Gastroesophageal sphincter (tissue), 4 donors: ENCODE results near the gene HMGCR. TPM values are rescaled to one million over a fixed set of nuclear protein-coding genes. Genes with fewer than 3 reads are reported as not detected.
"Not testable (repeated sequence)": the region's sequence is repeated elsewhere in the genome, so short reads cannot be mapped to it uniquely, and the experiment has no call there.

ENCODE experiments used
- ATAC-seq: fragments of 150-250 bp; one replicate; pipeline ENCODE4 v1.9.1; 2016; ENCODE audit warnings: mild to moderate bottlenecking, moderate library complexity
- H3K27ac ChIP-seq, 4 donors: fragments of 200-600 bp; sonication (generic) in 3 of 4; 1 replicate in 3 of 4; 2 replicates in 1 of 4; pipeline ENCODE4 v1.5.1; 2016 to 2019
- H3K27me3 ChIP-seq: fragments of 200-600 bp; sonication (generic); one replicate; pipeline ENCODE4 v1.5.1; 2019
- H3K36me3 ChIP-seq, 2 donors: fragments of 200-600 bp; sonication (generic); one replicate each; pipeline ENCODE4 v1.5.1; 2019; ENCODE audit warnings: control low read depth in 1 of 2
- H3K4me1 ChIP-seq, 3 donors: fragments of 200-600 bp; sonication (generic); 1 replicate in 2 of 3; 2 replicates in 1 of 3; pipeline ENCODE4 v1.5.1; 2016 to 2019; ENCODE audit warnings: control low read depth in 2 of 3
- H3K4me3 ChIP-seq, 2 donors: fragments of 200-600 bp; sonication (generic); one replicate each; pipeline ENCODE4 v1.5.1; 2019; ENCODE audit warnings: mild to moderate bottlenecking in 1 of 2, moderate library complexity in 1 of 2
- H3K9me3 ChIP-seq, 3 donors: fragments of 200-600 bp; sonication (generic); one replicate each; pipeline ENCODE4 v1.5.1; 2017 to 2019; ENCODE audit warnings: control low read depth in 2 of 3
- EP300 ChIP-seq: sonication (generic); formaldehyde crosslinking; IDR thresholded peaks from one replicate; pipeline ENCODE4 v1.6.1; 2017; ENCODE audit warnings: antibody characterized with exemption, mild to moderate bottlenecking
- POLR2A ChIP-seq, 2 donors: fragments of 450-650 bp; IDR thresholded peaks; one replicate each; pipeline ENCODE4 v1.6.1; 2017; ENCODE audit warnings: antibody characterized with exemption in 2 of 2, mild to moderate bottlenecking in 2 of 2, moderate library complexity in 1 of 2
- POLR2AphosphoS5 ChIP-seq: sonication (generic); formaldehyde crosslinking; IDR thresholded peaks from one replicate; pipeline ENCODE4 v1.6.1; 2017; ENCODE audit warnings: antibody characterized with exemption
- WGBS, 2 donors: methylation state at CpG; one replicate each; pipeline ENCODE4 v1.1.5; 2018; ENCODE audit warnings: low coverage in 1 of 2; 5-methylcytosine and 5-hydroxymethylcytosine counted together
- total RNA-seq, 4 donors: library from RNA; depleted of rRNA; stranded (reverse); fragments of >200 nt; gene quantifications; one replicate each; pipeline ENCODE4 v1.1.0, GENCODE V29; 2016
- TF ChIP-seq, protein P1 (sequence below), 4 experiments: fragments of 200-600 bp in 2 of 4; fragments of 450-650 bp in 2 of 4; sonication (generic) in 1 of 4; IDR thresholded peaks; one replicate each; pipeline ENCODE4 v1.5.1; 2017 to 2019; ENCODE audit warnings: antibody characterized with exemption in 4 of 4, mild to moderate bottlenecking in 2 of 4, moderate library complexity in 2 of 4

The HMGCR gene
- total RNA-seq, 4 donors from 2014 or later, result 10.4 to 14.2 (median 13.5) TPM

- WGBS, 2 donors, result 13 to 33% methylated on average over 1 of the region's 1 CpG
- TF ChIP-seq POLR2AphosphoS5 (no peak), POLR2A (IDR thresholded peaks at IDR 0.05) (no peak), EP300 (no peak)
- TF ChIP-seq, protein P1, sequence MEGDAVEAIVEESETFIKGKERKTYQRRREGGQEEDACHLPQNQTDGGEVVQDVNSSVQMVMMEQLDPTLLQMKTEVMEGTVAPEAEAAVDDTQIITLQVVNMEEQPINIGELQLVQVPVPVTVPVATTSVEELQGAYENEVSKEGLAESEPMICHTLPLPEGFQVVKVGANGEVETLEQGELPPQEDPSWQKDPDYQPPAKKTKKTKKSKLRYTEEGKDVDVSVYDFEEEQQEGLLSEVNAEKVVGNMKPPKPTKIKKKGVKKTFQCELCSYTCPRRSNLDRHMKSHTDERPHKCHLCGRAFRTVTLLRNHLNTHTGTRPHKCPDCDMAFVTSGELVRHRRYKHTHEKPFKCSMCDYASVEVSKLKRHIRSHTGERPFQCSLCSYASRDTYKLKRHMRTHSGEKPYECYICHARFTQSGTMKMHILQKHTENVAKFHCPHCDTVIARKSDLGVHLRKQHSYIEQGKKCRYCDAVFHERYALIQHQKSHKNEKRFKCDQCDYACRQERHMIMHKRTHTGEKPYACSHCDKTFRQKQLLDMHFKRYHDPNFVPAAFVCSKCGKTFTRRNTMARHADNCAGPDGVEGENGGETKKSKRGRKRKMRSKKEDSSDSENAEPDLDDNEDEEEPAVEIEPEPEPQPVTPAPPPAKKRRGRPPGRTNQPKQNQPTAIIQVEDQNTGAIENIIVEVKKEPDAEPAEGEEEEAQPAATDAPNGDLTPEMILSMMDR (IDR thresholded peaks at IDR 0.05), result no peak
- no peak for ATAC-seq
- Histone ChIP-seq H3K4me3 (no peak overlapping the region), H3K4me1 (no peaks in the 10 kb centered on the region), H3K27ac (no peak overlapping the region), H3K9me3 (no peaks in the 10 kb centered on the region), H3K27me3 (no peaks in the 10 kb centered on the region), H3K36me3 (no peaks in the 10 kb centered on the region)
These were observed 11.8 kb upstream of the HMGCR start for GRCh38 chr5:75325242-75325641.

DNA sequence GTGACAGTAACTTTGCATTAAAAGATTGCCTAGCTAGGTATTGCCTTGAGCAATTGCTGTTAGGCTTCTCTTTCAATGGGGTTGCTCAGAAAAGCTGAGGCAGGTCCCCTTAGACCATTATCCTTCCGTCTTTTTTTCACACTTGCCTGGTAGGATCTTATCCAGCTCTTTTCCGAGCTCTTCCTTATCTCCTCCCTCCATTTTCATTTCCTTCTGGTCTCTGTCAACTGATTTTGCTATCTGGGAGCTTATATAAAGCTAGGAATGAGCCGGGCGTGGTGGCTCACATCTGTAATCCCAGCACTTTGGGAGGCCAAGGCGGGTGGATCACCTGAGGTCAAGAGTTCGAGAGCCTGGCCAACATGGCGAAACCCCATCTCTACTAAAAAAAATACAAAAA lies 6.6 kb upstream of the HMGCR start:
- H3K9me3 ChIP-seq, result no peaks in the 10 kb centered on the region
- H3K36me3 ChIP-seq, result no peaks in the 10 kb centered on the region
- H3K27me3 ChIP-seq, result no peaks in the 10 kb centered on the region
- TF ChIP-seq POLR2AphosphoS5 (no peak), EP300 (no peak), POLR2A (IDR thresholded peaks at IDR 0.05) (no peak)
- TF ChIP-seq, protein P1 (IDR thresholded peaks at IDR 0.05), result no peak
- H3K4me1 ChIP-seq, result no peaks in the 10 kb centered on the region
- H3K4me3 ChIP-seq, result no peak overlapping the region
- 85 to 100% methylated on average over 6 to 7 of the region's 7 CpGs for whole genome bisulfite sequencing, 2 donors
- no peak for ATAC-seq
- no peak overlapping the region for H3K27ac ChIP-seq

- Histone ChIP-seq H3K9me3 (no peaks in the 10 kb centered on the region), H3K4me3 (no peak overlapping the region), H3K27me3 (no peaks in the 10 kb centered on the region), H3K4me1 (peaks cover 0 to 6% (median 0%) of the 10 kb centered on the region in 3 donors), H3K36me3 (no peaks in the 10 kb centered on the region), H3K27ac (no peak overlapping the region)
- 33 to 60% methylated on average over 2 to 3 of the region's 4 CpGs for WGBS, 2 donors
- TF ChIP-seq POLR2AphosphoS5, result no peak
- TF ChIP-seq POLR2A (IDR thresholded peaks at IDR 0.05), result no peak
- TF ChIP-seq, protein P1 (IDR thresholded peaks at IDR 0.05), result no peak
- no peak for TF ChIP-seq EP300
- no peak for ATAC-seq
These were observed 5.6 kb upstream of the HMGCR start for GRCh38 chr5:75331095-75332090.

DNA sequence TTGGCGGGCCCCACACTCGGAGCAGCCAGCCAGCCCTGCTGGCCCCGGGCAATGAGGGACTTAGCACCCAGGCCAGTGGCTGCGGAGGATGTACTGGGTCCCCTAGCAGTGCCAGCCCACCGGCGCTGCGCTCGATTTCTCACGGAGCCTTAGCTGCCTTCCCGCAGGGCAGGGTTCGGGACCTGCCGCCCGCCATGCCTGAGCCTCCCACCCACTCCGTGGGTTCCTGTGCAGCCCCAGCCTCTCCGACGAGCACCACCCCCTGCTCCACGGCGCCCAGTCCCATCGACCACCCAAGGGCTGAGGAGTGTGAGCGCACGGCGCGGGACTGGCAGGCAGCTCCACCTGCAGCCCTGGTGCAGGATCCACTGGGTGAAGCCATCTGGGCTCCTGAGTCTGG lies 3.3 kb upstream of the HMGCR start:
- H3K27ac ChIP-seq, ATAC-seq, H3K9me3 ChIP-seq, H3K4me3 ChIP-seq, H3K27me3 ChIP-seq, H3K36me3 ChIP-seq: not testable (repeated sequence)
- 100% methylated on average over 1 of the region's 23 CpGs; no CpG with 5 or more reads in 1 of the 2 donors for WGBS, 2 donors
- peaks cover 0 to 18% (median 3%) of the 10 kb centered on the region in 3 donors for H3K4me1 ChIP-seq

DNA sequence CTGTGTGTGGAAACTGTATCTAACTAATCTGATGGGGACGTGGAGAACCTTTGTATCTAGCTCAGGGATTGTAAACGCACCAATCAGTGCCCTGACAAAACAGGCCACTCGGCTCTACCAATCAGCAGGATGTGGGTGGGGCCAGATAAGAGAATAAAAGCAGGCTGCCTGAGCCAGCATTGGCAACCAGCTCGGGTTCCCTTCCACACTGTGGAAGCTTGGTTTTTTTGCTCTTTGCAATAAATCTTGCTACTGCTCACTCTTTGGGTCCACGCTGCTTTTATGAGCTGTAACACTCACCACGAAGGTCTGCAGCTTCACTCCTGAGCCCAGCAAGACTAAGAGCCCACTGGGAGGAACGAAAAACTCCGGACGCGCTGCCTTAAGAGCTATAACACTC lies 2.6 kb upstream of the HMGCR start:
- H3K36me3 ChIP-seq, H3K27ac ChIP-seq, H3K4me3 ChIP-seq, H3K27me3 ChIP-seq, ATAC-seq, H3K9me3 ChIP-seq: not testable (repeated sequence)
- H3K4me1 ChIP-seq, result peaks cover 0 to 21% (median 3%) of the 10 kb centered on the region in 3 donors
- WGBS, 2 donors, result 50% methylated on average over 1 of the region's 10 CpGs; no CpG with 5 or more reads in 1 of the 2 donors

GRCh38 chr5:75335486-75335885 lies 1.5 kb upstream of the HMGCR start:
- Histone ChIP-seq H3K36me3 (no peaks in the 10 kb centered on the region), H3K4me1 (peaks cover 0 to 25% (median 3%) of the 10 kb centered on the region in 3 donors), H3K4me3 (no peak overlapping the region), H3K27ac (no peak overlapping the region), H3K9me3 (no peaks in the 10 kb centered on the region), H3K27me3 (no peaks in the 10 kb centered on the region)
- ATAC-seq, result no peak
- 53% methylated on average over 2 of the region's 2 CpGs; no CpG with 5 or more reads in 1 of the 2 donors for WGBS, 2 donors
- TF ChIP-seq POLR2AphosphoS5 (no peak), EP300 (no peak), POLR2A (IDR thresholded peaks at IDR 0.05) (no peak)
- TF ChIP-seq, protein P1 (IDR thresholded peaks at IDR 0.05), result no peak
